Stimulated activated CD4-positive, alpha-beta T cell treated with anti-CD3 and anti-CD28 coated beads, Interleukin-1b, Interleukin-23, amount 100 ng/mL, for 24 hours (primary cell): ENCODE results near the gene NCR3LG1.
"Not testable (repeated sequence)": the region's sequence is repeated elsewhere in the genome, so short reads cannot be mapped to it uniquely, and the experiment has no call there.

Experiments
- DNase-seq, 4 experiments: peaks; one replicate each; pipeline ENCODE4 v3.0.0-alpha.2; 2020; ENCODE audit warnings: low read depth in 4 of 4, low spot score in 1 of 4

Gene NCR3LG1

DNA sequence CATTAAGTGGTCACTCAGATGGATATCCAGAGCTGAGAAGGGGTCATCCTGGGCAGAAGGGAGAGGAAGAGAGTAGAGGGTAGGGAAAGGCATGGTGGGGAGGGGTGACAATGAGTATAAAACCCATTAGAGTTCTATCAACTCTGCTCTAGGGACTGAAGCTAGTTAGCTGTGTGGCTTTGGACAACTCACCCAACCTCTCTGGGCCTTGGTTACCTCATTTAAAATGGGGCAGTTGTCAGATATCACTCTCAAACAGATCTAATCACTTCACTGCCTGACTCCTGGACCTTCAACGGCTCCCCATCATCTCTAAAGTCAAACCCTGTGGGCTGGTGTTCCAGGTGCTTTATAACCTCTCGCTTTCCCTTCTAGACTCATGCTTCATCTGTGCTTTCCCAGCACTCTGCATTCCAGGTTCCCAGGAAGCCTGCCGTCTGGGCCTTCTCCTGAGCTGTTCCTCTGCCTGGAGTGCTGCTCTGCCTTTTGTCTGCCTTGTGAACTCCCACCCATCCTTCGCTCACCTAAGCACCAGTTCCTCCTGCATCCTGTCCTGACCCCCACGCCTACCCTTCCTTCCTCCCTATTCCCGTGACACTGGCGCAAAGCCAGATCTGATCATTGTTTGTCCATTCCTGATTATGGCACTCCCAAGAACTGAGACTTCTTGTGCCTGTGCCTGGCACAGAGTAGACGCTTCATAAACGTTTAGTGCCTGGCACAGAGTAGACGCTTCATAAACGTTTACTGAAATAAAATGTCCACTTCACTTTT, 59.2 kb downstream of the NCR3LG1 start:
- DNase-seq: no peak

DNA sequence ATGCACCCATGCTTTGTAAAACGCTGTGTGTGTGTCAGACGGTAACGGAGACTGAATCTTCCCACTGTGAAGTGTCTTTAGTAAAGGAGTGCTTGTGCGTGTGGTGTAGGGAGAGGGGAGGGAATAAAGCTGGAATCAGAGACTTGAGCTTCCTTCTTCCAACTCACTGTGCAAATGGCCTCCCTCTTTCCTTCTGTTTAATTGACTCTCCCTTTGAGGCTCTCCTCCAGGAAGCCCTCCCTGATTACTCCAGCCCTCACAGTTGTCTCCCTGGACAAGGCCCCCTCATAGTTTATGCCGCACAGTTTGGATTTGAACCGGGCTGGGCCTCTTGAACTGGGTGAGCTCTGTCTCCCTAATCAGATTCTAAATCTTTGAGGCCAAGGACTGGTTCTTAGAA, 59.8 kb downstream of the NCR3LG1 start:
- DNase-seq: no peak

DNA sequence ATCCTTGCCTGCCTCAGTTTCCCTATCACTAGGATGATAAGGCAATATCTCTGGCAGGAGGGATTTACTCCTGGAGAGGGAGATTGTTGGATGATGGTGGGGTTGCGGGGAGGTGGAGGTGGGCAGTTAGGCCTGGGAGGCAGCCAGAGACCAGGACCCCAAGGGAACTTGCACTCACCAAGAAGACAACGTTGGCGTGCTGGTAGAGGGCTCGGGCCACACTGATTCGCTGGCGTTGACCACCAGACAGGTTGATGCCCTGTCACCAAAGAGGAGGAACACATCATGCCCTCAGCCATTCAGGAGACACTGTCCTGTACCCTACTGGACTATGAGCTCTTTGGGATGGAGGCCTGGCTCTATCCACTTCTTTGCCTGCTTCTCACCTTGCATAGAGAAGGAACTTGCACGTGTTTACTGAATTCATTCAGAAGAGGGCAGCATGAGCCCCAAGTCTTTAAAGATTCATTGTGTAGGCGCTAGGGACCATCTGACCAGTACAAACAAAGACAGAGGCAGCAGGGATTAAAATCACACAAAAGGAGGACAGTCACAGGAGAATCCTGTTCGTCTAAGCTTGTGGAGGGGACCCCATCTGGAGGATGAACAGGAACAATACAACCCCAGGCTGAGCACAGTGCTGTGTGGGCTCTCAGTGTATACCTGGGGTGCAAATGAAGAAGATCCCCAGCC, 61.0 kb downstream of the NCR3LG1 start:
- DNase-seq: no peak

DNA sequence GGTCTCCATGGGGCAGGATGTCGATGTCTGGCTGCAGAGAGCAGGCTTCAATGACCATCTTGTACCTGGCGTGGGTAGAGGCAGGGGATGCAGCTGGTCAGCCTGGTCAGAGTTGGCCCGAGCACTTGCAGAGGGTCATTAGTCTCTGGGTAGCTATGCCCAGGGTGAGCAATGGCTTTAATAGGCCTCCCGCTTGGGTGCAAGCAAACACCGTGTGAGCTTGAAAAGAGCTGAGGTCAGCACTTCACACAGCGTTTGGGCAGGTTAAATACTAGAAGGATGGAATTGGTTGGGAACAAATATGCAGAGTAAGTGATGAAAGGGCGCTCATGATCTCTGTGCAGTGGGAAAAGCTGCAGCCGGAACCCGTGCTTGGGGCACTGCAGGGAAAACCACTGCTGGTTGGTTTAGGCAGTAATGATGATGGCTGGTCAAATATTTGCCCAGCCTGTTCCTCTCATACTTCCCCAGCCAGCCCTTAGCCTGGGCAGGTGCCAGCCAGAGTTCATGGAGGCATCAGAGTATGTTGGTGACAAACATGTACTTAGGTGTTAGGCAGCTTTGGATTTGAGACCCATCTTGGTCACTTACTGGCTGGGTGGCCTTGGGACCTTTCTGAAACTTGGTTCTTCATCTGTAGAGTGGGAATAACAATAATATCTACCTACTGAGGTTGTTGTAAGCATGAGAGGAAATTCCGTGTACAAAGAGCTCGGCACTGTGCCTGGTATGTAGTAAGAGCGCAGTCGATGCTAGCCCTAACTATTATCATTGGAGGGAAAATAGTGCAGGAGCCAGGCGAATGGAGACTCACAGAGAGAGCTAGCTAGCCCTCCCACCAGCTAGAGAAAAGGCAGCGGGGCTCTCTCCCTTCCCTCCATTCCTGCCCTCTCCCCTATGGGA, 62.1 kb downstream of the NCR3LG1 start:
- DNase-seq: no peak

DNA sequence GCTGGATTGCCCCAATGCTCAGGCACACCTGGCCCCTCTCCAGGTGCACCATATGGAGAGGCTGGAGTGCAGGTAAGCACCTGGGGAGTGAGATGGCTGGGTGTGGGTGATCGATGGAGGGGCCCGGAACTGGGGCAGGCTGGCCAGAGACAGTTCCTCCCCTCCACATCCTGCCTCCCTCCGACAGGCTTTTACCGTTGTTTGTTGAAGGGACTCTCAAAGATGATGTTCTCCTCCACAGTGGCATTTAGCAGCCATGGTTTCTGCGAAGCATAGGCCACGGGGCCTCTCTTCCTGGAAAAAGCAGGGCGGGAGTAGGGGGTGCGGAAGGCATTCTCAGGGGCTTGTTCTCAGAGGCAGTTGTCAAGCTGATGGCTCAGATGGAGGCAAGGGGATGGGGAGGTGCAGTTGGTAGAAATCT, 62.7 kb downstream of the NCR3LG1 start:
- DNase-seq: no peak

DNA sequence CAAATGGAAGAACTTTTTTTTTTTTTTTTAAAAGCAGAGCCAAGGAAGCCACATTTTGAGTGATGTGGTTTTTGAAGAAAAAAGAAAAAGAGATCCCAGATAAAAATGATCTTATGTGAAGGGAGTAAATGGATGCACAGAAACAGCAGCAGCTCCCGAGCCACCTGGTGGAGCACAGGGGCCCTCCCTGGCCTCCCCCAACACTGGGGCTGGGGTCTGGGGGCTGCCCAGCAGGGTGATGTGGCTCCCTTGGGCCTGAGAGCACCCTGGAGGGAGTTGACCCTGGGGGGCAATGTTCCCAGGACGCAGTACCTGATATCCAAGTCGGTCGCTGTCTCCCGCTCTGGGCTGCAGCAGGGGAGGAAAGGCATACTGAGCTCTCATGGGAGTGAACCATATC, 63.4 kb downstream of the NCR3LG1 start:
- no peak for DNase-seq

DNA sequence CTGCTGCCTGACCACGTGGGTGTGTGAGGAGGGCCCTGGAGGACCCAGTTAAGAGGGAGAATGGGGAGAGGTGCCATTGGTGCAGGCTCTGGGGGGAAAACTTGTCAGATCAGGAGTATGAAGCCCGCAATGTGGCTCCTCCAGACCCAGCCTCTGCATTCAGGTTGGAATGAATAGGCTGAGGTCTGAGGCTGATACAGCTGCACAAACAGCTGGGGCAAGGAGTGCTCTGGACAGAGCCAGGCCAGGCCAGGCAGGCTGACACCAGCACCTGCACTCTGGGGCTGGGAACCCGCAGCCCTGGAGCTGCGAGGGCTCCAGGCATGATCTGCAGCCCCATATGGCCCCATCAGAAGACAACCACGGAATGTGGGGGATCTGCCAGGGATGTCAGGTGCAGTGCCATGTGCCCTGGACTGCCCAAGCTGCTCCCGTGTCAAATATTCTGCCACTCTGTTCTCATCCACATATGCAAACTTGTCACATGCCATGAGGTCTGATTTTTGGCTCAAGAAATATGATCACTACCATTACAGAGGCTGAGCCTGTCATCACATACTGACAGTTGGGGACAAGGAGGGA, 64.0 kb downstream of the NCR3LG1 start:
- DNase-seq: no peak

DNA sequence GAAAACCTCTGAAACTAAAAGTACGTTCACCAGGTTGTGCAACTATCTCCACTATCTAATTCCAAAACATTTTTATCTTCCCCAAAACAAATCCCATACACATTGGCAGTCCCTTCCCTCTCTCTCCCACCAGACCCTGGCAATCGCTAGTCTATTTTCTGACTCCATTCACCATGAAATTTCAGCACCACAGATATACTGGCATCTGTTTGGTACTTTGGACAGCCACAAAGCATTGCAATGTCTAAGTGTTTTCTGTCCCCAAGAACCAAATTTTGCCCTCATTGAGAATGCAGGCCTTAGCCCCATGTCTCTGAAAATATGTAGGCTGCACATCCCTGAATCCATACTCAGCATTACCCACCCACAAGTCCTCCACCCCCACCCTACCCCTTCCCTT, 64.9 kb downstream of the NCR3LG1 start:
- no peak for DNase-seq

DNA sequence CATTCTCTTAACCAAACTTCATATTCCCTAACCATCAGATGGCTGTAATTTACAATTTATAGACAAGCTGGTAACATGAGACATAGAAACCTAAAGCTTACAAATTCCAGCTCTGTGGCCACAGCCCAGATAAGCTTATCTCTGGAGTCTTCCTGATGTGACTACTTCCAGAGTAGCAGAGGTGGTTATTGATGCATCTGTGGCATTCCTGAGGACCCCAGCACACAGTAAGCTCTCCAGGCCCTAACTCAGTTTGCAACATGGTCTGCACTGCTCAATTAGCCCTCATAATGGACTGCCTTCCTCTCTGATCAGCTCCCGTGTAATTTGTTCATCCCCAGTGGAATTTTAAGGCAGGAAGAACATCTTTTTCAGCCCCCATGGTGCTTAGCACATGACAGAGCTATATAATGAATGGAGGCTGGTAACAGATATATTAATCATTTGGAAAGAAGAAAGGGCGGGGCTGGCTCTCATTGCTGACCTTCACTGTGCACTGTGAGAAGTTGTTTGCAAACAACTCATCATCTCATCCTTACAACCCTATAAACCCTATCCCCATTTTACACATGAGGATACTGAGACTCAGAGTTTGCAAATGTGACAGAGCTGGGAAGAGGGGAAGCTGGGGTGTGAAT, 67.0 kb downstream of the NCR3LG1 start:
- no peak for DNase-seq

DNA sequence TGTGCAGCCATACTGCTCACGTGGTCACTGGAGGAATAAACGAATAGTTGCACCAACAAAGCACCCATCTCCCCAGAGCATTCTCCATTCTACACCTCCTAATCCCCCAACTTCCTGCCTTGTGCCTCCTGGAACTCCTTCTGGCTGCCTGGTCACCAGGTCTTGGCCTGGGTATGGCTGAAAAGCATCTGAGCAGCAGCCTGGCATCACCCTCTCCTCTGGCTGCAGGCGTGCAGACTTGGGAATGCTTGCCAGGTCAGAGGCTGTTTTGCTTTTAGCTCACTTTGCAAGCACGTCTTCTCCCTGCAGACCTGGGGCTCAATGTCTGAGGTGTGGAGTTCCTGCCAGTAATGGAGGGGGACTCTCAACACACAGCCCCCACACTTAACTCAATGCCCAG, 70.2 kb downstream of the NCR3LG1 start:
- no peak for DNase-seq

DNA sequence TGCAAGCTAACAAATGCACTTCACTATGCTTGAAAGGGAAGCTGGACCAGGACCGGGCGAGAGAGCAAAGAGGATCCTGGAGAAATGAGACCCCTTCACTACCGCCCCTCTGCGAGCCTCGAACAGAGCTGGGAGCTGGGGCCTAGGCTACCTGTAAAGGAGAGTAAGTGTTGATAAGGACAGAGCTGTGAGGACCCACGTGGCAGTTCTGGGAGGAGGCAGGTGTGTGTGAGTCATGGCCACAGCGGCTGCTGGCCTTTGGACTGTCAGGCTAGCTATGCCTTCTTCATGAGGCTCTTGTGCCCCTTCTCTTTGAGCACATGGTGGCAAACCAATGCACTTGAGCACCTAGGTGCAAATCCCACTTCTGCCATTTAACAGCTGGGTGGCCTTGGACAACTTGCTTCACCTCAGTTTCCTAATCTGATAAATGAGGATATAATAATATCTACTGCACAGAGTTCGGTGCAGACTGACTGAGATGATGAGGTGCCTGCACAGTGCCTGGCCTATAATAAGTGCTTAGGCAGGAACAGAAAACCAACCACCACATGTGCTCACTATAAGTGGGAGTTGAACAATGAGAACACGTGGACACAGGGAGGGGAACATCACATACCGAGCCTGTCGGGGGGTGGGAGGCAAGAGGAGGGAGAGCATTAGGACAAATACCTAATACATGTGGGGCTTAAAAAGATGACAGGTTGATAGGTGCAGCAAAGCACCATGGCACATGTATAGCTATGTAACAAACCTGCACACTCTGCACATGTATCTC, 72.1 kb downstream of the NCR3LG1 start:
- DNase-seq: no peak

DNA sequence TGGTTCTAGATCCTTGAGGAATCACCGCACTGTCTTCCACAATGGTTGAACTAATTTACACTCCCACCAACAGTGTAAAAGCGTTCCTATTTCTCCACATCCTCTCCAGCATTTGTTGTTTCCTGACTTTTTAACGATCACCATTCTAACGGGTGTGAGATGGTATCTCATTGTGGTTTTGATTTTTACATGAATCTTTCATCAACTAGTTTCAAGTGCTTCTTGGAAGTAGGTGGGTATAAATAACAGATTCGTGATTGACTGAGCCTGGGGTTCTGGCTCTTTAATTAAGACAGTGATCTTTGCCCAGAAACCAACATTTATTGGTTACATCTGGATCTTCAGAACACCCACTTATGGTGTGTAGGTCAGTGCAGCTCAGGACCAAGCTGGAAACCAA, 74.6 kb downstream of the NCR3LG1 start:
- DNase-seq: not testable (repeated sequence)
